Esophagus muscularis mucosa (tissue), 4 donors: Measurements from ENCODE around the gene NTSR2. TPM values are rescaled to one million over a fixed set of nuclear protein-coding genes. Genes with fewer than 3 reads are reported as not detected.

Experiments used
- DNase-seq: peaks from one replicate; pipeline ENCODE4 v3.0.0-alpha.2; 2017; ENCODE audit errors: extremely low spot score
- H3K27ac ChIP-seq, 4 donors: fragments of 200-600 bp; sonication (generic); replicated peaks in 1 of 4; 1 replicate in 3 of 4; 2 replicates in 1 of 4; pipeline ENCODE4 v1.5.1; 2016 to 2019; ENCODE audit warnings: mild to moderate bottlenecking in 1 of 4
- H3K27me3 ChIP-seq, 4 donors: fragments of 200-600 bp; sonication (generic); one replicate each; pipeline versions ENCODE4 v1.5.1 to v1.6.0; 2016 to 2019
- H3K36me3 ChIP-seq, 4 donors: fragments of 200-600 bp; sonication (generic); one replicate each; pipeline ENCODE4 v1.5.1; 2016 to 2019
- H3K4me1 ChIP-seq, 4 donors: fragments of 200-600 bp; sonication (generic); one replicate each; pipeline ENCODE4 v1.5.1; 2016 to 2019
- H3K4me3 ChIP-seq, 4 donors: fragments of 200-600 bp; sonication (generic); 1 replicate in 2 of 4; 2 replicates in 2 of 4; pipeline ENCODE4 v1.5.1; 2016 to 2019; ENCODE audit warnings: mild to moderate bottlenecking in 4 of 4, moderate library complexity in 1 of 4
- H3K9me3 ChIP-seq, 4 donors: fragments of 200-600 bp; sonication (generic); 1 replicate in 3 of 4; 2 replicates in 1 of 4; pipeline ENCODE4 v1.5.1; 2016 to 2019
- EP300 ChIP-seq: sonication (generic); formaldehyde crosslinking; IDR thresholded peaks from one replicate; pipeline ENCODE4 v1.6.1; 2017; ENCODE audit warnings: antibody characterized with exemption
- POLR2A ChIP-seq: fragments of 450-650 bp; IDR thresholded peaks from one replicate; pipeline ENCODE4 v1.6.1; 2017; ENCODE audit warnings: antibody characterized with exemption, moderate library complexity, mild to moderate bottlenecking, low read depth
- POLR2AphosphoS5 ChIP-seq, 2 donors: sonication (generic); formaldehyde crosslinking; IDR thresholded peaks; one replicate each; pipeline ENCODE4 v1.6.1; 2017; ENCODE audit warnings: antibody characterized with exemption in 2 of 2
- WGBS: methylation state at CpG from one replicate; pipeline ENCODE4 v1.1.5; 2018; 5-methylcytosine and 5-hydroxymethylcytosine counted together
- intact Hi-C: fragments of 100-400 bp; cut with DNase I; formaldehyde crosslinking; loops from one replicate; pipeline ENCODE4 v1.15.1; 2023
- total RNA-seq, 4 donors: library from RNA; depleted of rRNA; stranded (reverse); fragments of >200 nt; gene quantifications; one replicate each; pipeline versions ENCODE4 v1.1.0 to v1.2.1, GENCODE V29; 2016
- TF ChIP-seq, protein P1 (sequence below), 3 experiments: fragments of 200-600 bp in 2 of 3; fragments of 450-650 bp in 1 of 3; sonication (generic) in 2 of 3; IDR thresholded peaks; one replicate each; pipeline ENCODE4 v1.5.1; 2017 to 2019; ENCODE audit warnings: antibody characterized with exemption in 3 of 3, mild to moderate bottlenecking in 2 of 3, moderate library complexity in 1 of 3

NTSR2 gene
- total RNA-seq, 4 donors from 2014 or later, result not detected

DNA sequence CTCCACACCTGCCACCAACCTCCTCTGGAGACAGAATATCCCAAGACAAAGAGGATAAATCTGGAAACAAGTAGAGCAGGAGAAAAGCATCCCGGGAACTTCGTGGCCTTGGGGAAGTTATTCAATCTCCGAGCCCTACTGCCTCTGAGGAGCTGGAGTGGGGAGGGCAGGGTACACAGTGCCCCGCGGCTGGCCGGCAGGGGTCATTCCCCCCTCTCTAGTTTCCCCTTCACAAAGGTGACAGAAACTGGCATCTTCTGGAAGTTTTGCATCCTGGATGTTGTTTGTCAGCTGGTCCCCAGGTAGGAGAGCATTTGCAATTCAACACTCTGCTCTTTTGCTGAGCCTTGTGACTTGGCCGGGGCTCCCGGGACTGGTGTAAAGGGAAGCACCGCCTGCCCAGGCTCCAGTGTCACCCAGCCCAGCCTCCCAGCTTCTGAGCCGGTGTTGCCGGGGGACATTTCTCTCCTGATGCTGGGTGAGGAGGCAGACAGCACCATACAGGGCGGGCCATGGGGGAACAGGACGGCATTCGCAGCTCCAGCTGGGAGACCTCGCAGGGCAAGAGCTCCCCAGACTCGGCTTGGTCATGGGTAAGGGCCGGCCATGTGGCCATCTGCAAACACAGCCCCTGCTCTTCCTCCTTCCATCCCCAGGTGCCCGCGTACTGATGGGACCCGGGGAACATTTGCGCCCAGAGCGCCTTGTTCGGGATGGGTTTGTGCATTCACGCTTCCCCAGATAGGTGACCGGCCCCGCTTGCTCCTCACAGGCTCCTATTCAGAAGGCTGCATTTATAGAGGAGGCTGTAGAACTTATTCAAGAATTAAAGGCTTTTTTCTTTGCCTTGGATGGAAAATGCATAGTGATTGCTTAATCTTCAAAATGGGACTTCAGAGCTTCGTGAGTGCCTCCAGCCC is 7.4 kb upstream of the NTSR2 start:
- Histone ChIP-seq H3K36me3 (no peaks in the 10 kb centered on the region), H3K27ac (no peak overlapping the region), H3K27me3 (peaks cover 0 to 27% (median 0%) of the 10 kb centered on the region in 4 donors), H3K9me3 (peaks cover 0 to 6% (median 0%) of the 10 kb centered on the region in 4 donors), H3K4me1 (no peaks in the 10 kb centered on the region), H3K4me3 (no peak overlapping the region)
- intact Hi-C loops, result no loop called here
- DNase-seq, result no peak
- TF ChIP-seq POLR2AphosphoS5 (IDR thresholded peaks at IDR 0.05), result no peak
- TF ChIP-seq, protein P1, sequence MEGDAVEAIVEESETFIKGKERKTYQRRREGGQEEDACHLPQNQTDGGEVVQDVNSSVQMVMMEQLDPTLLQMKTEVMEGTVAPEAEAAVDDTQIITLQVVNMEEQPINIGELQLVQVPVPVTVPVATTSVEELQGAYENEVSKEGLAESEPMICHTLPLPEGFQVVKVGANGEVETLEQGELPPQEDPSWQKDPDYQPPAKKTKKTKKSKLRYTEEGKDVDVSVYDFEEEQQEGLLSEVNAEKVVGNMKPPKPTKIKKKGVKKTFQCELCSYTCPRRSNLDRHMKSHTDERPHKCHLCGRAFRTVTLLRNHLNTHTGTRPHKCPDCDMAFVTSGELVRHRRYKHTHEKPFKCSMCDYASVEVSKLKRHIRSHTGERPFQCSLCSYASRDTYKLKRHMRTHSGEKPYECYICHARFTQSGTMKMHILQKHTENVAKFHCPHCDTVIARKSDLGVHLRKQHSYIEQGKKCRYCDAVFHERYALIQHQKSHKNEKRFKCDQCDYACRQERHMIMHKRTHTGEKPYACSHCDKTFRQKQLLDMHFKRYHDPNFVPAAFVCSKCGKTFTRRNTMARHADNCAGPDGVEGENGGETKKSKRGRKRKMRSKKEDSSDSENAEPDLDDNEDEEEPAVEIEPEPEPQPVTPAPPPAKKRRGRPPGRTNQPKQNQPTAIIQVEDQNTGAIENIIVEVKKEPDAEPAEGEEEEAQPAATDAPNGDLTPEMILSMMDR (IDR thresholded peaks at IDR 0.05), result no peak
- TF ChIP-seq EP300, result no peak
- no peak for TF ChIP-seq POLR2A
- 50% methylated on average over 19 of the region's 27 CpGs for WGBS

DNA sequence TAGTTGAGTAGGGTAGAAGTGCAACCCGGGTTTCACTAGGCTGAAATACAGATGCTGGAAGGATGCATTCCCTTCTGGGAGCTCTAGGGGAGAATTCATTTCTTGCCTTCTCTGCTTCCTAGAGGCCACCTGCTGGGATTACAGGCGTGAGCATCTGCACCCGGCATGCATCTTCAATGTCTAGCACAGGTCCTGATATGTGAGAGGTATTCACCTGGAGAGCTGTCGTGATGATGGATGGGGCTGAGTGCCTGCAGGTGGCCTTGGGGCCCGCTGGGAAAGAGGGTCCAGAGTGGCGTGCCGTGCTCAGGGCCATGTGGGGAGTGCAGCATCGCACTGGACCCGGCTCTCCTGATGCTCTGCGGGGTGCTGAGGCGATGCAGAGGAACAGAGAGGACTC is 6.6 kb upstream of the NTSR2 start:
- H3K4me1 ChIP-seq, result no peaks in the 10 kb centered on the region
- H3K36me3 ChIP-seq, result no peaks in the 10 kb centered on the region
- peaks cover 0 to 6% (median 0%) of the 10 kb centered on the region in 4 donors for H3K9me3 ChIP-seq
- WGBS, result 57% methylated on average over 8 of the region's 11 CpGs
- no peak overlapping the region for H3K4me3 ChIP-seq
- intact Hi-C loops, result no loop called here
- TF ChIP-seq POLR2AphosphoS5 (IDR thresholded peaks at IDR 0.05), result no peak
- no peak for TF ChIP-seq EP300
- no peak for TF ChIP-seq POLR2A
- TF ChIP-seq, protein P1 (IDR thresholded peaks at IDR 0.05), result no peak
- H3K27ac ChIP-seq, result no peak overlapping the region
- H3K27me3 ChIP-seq, result peaks cover 0 to 33% (median 0%) of the 10 kb centered on the region in 4 donors
- no peak for DNase-seq

DNA sequence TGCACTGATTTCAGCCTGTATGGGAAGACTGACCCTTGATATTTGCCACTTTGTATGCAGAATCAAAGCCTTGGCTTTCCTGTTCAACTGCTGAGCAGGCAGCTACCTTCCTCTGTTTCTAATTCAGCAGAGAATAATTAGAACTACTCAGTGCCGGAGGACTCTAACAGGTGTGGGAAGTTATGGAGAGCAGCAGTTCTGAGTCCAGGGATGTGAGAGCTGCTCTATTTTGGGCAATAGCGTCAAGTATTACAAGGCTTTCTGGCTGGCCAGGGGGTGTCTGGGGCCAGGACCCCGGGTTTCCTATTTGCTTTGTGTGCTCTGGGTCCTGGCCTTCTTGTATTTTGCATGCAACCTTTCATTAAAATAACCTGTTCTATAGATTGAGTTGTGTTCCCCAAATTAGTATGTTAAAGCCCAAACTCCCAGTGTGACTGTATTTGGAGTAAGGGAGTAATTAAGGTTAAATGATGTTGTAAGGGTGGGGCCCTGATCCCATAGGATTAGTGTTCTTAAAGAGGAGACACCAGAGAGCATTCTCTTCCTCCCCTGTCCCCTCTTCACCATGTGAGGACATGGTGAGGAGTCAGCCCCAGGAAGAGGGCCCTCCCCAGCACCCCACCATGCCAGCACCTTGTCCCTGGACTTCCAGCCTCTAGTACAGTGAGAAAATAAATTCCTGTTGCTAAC is 5.6 kb upstream of the NTSR2 start:
- peaks cover 0 to 34% (median 0%) of the 10 kb centered on the region in 4 donors for H3K27me3 ChIP-seq
- TF ChIP-seq POLR2A (no peak), EP300 (no peak), POLR2AphosphoS5 (IDR thresholded peaks at IDR 0.05) (no peak)
- TF ChIP-seq, protein P1 (IDR thresholded peaks at IDR 0.05), result no peak
- H3K27ac ChIP-seq, result no peak overlapping the region
- peaks cover 0 to 6% (median 0%) of the 10 kb centered on the region in 4 donors for H3K9me3 ChIP-seq
- intact Hi-C loops, result no loop called here
- H3K4me3 ChIP-seq, result no peak overlapping the region
- H3K4me1 ChIP-seq, result no peaks in the 10 kb centered on the region
- WGBS, result 72% methylated on average over 3 of the region's 3 CpGs
- no peak for DNase-seq
- no peaks in the 10 kb centered on the region for H3K36me3 ChIP-seq

DNA sequence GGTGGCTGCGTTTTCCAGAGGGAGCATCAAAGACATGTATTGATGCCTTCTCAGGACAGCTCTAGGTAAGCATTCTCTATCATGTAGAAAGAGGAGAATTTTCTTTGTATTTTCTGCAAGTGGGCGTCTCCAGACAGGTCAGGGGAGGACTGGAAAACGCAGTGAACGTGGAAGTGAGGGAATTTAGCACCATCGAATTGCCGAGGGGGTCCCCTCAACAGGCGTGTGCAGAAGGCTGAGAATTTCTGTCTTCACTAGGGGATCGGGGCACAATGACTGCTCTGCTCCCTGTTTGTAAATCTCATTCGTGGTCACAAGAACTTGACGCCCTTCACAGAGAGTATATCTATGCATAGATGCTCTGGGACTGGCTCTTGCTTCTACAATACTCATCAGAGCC is 5.0 kb upstream of the NTSR2 start:
- Histone ChIP-seq H3K27ac (no peak overlapping the region), H3K4me1 (peaks cover 0 to 4% (median 4%) of the 10 kb centered on the region in 4 donors), H3K36me3 (no peaks in the 10 kb centered on the region), H3K27me3 (peaks cover 0 to 35% (median 0%) of the 10 kb centered on the region in 4 donors), H3K9me3 (peaks cover 0 to 6% (median 0%) of the 10 kb centered on the region in 4 donors), H3K4me3 (no peak overlapping the region)
- DNase-seq, result no peak
- intact Hi-C loops, result no loop called here
- WGBS, result 84% methylated on average over 10 of the region's 10 CpGs
- TF ChIP-seq EP300, result no peak
- TF ChIP-seq POLR2A, result no peak
- TF ChIP-seq, protein P1 (IDR thresholded peaks at IDR 0.05), result no peak
- no peak for TF ChIP-seq POLR2AphosphoS5 (IDR thresholded peaks at IDR 0.05)
